Measurements from ENCODE around the gene NPY4R.
"Not testable (repeated sequence)": the region's sequence is repeated elsewhere in the genome, so short reads cannot be mapped to it uniquely, and the experiment has no call there.

GRCh38 chr10:46445389-46446122 lies 20.2 kb downstream of the NPY4R start:
- not testable (repeated sequence) for TF ChIP-seq EZH2 (IDR thresholded peaks at IDR 0.05; ENCODE audit: low read length, missing control alignments)
- TF ChIP-seq, protein P1, sequence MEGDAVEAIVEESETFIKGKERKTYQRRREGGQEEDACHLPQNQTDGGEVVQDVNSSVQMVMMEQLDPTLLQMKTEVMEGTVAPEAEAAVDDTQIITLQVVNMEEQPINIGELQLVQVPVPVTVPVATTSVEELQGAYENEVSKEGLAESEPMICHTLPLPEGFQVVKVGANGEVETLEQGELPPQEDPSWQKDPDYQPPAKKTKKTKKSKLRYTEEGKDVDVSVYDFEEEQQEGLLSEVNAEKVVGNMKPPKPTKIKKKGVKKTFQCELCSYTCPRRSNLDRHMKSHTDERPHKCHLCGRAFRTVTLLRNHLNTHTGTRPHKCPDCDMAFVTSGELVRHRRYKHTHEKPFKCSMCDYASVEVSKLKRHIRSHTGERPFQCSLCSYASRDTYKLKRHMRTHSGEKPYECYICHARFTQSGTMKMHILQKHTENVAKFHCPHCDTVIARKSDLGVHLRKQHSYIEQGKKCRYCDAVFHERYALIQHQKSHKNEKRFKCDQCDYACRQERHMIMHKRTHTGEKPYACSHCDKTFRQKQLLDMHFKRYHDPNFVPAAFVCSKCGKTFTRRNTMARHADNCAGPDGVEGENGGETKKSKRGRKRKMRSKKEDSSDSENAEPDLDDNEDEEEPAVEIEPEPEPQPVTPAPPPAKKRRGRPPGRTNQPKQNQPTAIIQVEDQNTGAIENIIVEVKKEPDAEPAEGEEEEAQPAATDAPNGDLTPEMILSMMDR (conservative IDR thresholded peaks at IDR 0.05 in 1 of 2, IDR thresholded peaks at IDR 0.05 in 1 of 2; ENCODE audit: low read depth in 1 of 2, low read length in 2 of 2) = not testable (repeated sequence)

All from fibroblast of lung (primary cell).